ENCODE results near the gene ACSL5.

Gene ACSL5

GRCh38 chr10:112465299-112465883 lies 91.5 kb downstream of the ACSL5 start:
- H3K27me3 ChIP-seq (replicated peaks; ENCODE audit: control insufficient read depth, insufficient read depth, low read length) = no peaks in the 10 kb centered on the region
- H3K4me3 ChIP-seq (replicated peaks; ENCODE audit: low read depth, low read length) = no peak overlapping the region
- peaks cover 2% of the 10 kb centered on the region for H3K36me3 ChIP-seq (ENCODE audit: control insufficient read depth, insufficient read depth, low read length)
- no peak for DNase-seq (ENCODE audit: extremely low read depth, insufficient read length)
- no peak for TF ChIP-seq CTCF (IDR thresholded peaks at IDR 0.05; ENCODE audit: insufficient read depth, low read length, poor library complexity, severe bottlenecking)

GRCh38 chr10:112466802-112467201 lies 92.9 kb downstream of the ACSL5 start:
- Histone ChIP-seq H3K36me3 (ENCODE audit: control insufficient read depth, insufficient read depth, low read length) (peaks cover 2% of the 10 kb centered on the region), H3K4me3 (replicated peaks; ENCODE audit: low read depth, low read length) (no peak overlapping the region), H3K27me3 (replicated peaks; ENCODE audit: control insufficient read depth, insufficient read depth, low read length) (no peaks in the 10 kb centered on the region)
- no peak for DNase-seq (ENCODE audit: extremely low read depth, insufficient read length)
- TF ChIP-seq CTCF (IDR thresholded peaks at IDR 0.05; ENCODE audit: insufficient read depth, low read length, poor library complexity, severe bottlenecking) = no peak

DNA sequence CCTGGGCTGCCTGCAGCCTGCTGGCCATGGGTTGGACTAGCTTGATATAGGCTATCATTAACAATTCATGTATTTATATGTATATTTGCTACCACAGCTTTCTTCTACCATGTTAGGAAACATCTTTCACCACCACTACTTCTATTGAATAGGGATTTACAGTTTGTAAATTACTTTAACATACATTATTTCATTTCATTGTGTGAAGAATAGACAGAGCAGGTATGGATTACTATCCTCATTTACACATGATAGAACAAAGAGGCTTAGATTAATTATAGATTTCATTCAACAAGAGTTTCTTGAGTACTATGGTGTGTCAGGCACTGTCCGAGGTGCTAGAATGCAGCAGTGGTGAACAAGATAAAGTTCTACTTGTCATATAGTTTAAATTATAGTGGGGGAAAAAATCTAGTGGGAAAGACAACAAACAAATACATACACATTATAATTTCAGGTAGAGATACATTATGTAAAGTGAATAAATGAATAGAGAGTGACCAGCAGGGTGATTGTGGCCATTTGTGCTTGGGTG lies 93.7 kb downstream of the ACSL5 start:
- no peak overlapping the region for H3K4me3 ChIP-seq (replicated peaks; ENCODE audit: low read depth, low read length)
- peaks cover 2% of the 10 kb centered on the region for H3K36me3 ChIP-seq (ENCODE audit: control insufficient read depth, insufficient read depth, low read length)
- DNase-seq (ENCODE audit: extremely low read depth, insufficient read length) = no peak
- no peaks in the 10 kb centered on the region for H3K27me3 ChIP-seq (replicated peaks; ENCODE audit: control insufficient read depth, insufficient read depth, low read length)
- TF ChIP-seq CTCF (IDR thresholded peaks at IDR 0.05; ENCODE audit: insufficient read depth, low read length, poor library complexity, severe bottlenecking) = no peak

GRCh38 chr10:112471878-112472487 lies 98.1 kb downstream of the ACSL5 start:
- TF ChIP-seq CTCF (IDR thresholded peaks at IDR 0.05; ENCODE audit: insufficient read depth, low read length, poor library complexity, severe bottlenecking) = peak; percentile 61
- H3K36me3 ChIP-seq (ENCODE audit: control insufficient read depth, insufficient read depth, low read length) = no peaks in the 10 kb centered on the region; the same call in none of the 2 replicates
- DNase-seq (ENCODE audit: extremely low read depth, insufficient read length) = no peak
- no peaks in the 10 kb centered on the region for H3K27me3 ChIP-seq (replicated peaks; ENCODE audit: control insufficient read depth, insufficient read depth, low read length)
- H3K4me3 ChIP-seq (replicated peaks; ENCODE audit: low read depth, low read length) = no peak overlapping the region

- no peak for DNase-seq (ENCODE audit: extremely low read depth, insufficient read length)
- TF ChIP-seq CTCF (IDR thresholded peaks at IDR 0.05; ENCODE audit: insufficient read depth, low read length, poor library complexity, severe bottlenecking) = peak; percentile 44
- Histone ChIP-seq H3K4me3 (replicated peaks; ENCODE audit: low read depth, low read length) (no peak overlapping the region), H3K36me3 (ENCODE audit: control insufficient read depth, insufficient read depth, low read length) (no peaks in the 10 kb centered on the region; the same call in 1 of the 2 replicates), H3K27me3 (replicated peaks; ENCODE audit: control insufficient read depth, insufficient read depth, low read length) (no peaks in the 10 kb centered on the region)
These were observed 101.8 kb downstream of the ACSL5 start for GRCh38 chr10:112475575-112476218.
